ENCODE measurements around the gene DGCR8.

DGCR8 gene

DNA sequence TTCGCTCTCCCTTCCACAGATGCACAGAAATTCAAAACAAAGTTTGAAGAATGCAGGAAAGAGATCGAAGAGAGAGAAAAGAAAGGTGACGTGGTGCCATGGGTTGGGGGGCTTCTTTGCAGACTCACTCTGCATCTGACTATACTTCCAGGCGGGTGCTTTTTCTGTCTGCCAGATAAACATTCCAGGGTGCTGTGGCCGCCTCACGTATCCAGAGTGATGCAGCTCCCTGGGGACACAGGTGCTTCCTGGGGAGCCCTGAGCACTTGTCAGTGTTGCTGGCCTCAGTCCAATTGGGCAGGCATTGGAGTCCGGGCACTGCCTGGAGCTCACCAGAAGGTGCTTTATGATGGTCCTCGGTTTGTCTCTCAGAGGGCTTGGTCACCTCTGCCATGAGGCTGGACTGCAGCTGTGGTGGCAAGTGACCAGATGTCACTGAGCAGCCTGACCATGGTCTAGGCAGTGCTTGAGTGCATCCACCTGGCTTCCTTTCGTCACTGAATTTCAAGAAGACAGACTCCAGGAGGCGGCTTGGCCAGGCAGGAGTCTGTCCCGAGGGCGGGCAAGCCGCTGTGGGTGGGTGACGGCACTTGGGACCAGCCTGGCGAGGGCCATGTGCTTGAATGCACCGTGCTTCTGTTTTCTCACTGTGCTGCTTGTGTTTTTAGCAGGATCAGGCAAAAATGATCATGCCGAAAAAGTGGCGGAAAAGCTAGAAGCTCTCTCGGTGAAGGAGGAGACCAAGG is 46.4 kb downstream of the DGCR8 start:
- no peak for DNase-seq

DNA sequence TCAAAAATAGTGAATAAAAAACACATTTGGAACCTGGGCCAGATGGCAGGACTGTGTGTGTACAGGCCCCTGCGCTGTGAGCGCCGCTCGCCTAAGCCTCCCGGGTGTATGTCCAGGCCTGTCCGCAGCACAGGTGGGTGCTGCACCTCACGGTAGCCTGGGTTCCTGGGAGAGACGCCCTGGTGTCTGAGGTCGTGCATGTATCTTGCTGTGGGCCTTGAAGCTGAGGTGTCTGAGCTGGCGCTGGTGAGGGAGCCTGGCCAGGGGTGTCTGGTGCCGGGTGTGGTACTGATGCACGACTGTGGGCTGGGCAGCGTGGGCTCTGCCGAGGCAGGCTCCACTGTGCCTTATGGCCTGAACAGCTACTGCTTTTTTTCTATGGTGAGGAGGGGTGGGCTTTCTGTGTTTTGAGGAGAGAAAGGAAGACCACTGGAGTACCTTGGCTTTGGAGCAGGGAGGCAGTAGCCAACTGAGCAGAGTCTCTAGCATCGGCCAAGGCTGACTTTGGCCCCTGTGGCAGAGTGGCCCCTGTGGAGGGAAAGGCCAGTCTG is 47.4 kb downstream of the DGCR8 start:
- DNase-seq: no peak

DNA sequence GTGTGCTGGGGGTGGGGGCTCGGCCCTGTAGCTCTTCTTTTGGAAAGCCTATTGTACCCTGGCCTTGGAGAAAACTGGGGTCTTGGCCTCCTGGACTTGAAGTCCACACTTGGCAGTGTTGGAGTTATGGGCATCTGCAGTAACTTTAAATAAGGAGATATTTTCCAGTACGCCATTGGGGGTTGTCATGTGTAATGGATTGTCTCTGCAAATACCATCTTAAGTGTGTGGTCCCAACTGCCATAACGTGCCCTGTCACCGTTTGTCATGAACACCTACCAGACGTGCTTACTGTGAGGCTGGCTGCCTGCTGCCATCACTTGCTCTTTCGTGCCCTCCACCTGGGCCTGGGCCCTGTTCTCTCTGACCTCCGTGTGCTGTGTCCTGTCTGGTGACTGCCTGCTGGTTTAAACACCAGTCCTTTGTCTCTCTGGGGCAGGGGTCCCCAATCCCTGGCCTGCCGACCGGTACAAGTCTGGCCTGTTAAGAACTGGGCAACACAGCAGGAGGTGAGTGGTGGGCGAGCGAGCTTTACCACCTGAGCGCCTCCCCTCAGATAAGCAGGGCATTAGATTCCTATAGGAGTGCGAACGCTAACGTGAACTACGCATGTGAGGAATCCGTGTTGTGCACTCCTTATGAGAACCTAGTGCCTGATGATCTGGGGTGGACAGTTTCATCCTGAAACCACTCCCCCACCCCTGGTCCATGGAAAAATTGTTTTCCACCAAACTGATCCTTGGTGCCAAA is 48.0 kb downstream of the DGCR8 start:
- no peak for DNase-seq

- no peak for DNase-seq
These were observed 48.5 kb downstream of the DGCR8 start for GRCh38 chr22:20128619-20128901.

DNA sequence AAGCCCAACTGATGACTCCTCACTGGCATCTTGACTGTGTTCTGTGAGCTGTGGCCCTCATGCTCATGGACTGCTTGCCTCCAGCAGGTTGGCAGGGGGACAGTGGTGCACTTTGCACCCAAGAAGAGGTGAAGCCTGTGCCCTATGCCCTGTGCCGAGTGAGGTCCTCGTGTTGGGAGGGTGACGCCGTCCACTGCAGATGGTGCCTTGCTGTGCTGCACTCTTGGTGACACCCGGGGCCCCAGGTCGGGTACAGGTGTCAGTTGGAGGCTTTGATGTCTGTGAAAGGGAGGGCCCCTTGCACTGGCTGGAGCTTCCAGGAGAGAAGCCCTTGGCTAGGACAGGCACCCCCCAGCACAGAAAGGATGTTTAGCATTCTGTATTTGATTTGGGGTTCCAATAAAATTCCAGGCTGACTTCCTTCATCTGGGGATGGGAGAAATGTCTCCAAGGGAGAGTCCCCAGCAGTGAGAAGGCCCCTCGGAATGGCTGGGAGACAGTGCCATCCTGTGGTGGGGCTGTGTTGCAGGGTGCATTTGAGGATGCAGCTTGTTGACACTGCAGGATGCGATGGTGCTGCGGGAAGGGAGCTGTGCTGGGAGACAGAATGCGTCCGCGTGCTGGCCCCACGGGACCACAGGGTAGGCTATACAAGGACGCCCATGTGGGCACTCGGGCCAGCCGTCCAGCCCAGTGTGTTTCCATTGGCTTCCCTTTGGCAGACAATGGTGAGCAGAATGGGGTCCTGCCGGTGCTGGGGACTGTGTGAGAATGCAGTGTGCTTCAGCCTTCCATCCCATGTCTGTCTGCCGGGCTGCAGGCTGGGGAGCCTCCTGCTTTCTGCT is 49.1 kb downstream of the DGCR8 start:
- peak; percentile 26 to 69 for DNase-seq

DNA sequence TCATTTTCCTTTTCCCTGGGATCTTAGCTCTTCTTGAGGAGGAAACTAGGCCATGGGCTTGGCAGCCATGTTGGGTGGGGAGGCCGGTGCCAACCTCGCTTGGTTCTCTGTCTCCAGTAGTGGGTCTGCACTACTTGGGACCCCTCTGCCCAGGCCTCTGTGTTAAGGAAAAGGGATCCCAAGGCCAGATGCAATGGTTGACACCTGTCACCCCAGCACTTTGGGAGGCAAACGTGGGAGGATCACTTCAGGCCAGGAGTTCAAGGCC is 49.6 kb downstream of the DGCR8 start:
- DNase-seq: no peak

- DNase-seq: peak in 1 of 2 donors; percentile 35
These were observed 50.3 kb downstream of the DGCR8 start for GRCh38 chr22:20130319-20130718.

DNA sequence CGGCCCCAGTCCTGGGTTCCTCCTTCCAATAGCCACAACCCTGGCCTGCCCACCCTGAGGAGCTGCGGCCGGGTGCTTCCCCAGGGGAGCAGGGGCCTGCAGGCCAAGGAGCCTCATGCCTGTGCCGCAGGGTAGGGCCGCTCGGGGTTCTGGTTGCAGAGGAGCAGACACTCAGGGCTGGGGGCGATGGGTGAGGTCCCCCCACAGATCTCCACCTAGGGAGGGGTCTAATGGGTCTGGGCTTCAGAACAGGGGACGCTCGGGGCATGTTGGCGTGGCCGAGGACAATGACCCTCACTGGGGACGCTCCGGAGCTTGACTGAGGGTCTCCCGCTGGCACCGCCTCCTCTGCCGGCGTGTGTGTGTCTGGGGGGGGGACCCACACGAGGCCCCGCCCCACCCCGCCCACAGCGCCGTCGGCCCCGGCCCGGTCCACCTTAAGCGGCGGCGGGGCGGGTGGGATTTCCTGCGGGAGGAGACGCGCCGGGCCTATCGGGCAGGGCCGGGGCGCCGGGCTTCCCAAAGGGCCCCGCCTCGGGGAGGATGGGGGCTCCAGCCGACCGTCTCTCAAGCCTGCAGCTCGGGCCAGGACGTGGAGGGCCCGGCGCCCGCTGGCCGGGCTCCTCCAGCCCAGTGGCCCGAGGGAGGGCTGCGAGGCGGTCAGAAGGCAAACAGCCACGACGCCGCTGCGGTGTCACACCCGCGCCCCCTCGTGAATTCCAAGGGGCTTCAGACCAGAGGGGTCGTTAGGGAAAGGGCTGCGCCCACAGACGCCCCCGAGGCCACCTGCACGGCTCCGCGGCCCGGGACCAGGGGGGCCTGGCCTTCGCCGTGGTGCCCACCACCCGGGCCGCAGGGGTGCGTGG is 50.9 kb downstream of the DGCR8 start:
- DNase-seq: peak; percentile 81 to 84

- DNase-seq: peak in 1 of 2 donors; percentile 54
These were observed 51.5 kb downstream of the DGCR8 start, which contains the start of gene ZDHHC8 for GRCh38 chr22:20131597-20131858. Gene ZDHHC8, plus strand, starts transcription at chr22:20131804. Its CDS starts 144 bp downstream, at chr22:20131948.

DNA sequence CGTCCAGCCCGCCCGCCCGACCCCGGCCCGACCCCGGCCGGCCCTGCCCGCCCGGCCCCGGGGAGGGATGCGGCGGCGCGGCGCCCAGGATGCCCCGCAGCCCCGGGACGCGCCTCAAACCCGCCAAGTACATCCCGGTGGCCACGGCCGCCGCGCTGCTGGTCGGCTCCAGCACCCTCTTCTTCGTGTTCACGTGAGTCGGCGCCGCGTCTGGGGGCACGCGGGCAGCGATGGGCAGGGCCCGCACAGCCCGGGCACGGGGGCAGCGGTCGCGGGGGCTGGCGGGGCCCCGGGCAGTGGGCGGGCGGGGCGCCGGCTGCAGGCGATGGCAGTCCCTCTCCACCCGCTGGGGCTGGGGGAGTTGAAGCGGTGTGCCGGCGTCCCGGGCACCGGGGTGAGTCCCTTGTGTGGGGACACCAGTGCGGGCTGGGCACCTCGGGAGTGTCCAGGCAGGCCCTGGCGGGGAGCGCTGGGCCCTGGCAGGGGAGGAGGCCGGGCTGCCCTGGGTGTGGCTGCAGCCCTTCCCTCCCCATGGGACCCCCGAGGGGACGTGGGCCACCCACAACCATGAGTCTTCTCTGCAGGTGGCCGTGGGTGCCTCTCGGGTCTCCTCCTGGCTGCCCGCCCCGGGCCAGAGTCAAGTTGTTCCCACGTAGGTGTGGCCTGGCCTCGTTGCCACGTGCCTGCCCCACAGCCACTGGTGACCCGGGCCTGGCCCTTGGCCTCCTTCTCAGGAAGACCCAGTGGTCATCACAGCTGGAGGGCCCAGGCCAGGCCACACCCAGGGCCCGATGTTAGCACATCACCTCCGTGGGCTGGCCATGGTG is 52.0 kb downstream of the DGCR8 start:
- peak in 1 of 2 donors; percentile 29 for DNase-seq

DNA sequence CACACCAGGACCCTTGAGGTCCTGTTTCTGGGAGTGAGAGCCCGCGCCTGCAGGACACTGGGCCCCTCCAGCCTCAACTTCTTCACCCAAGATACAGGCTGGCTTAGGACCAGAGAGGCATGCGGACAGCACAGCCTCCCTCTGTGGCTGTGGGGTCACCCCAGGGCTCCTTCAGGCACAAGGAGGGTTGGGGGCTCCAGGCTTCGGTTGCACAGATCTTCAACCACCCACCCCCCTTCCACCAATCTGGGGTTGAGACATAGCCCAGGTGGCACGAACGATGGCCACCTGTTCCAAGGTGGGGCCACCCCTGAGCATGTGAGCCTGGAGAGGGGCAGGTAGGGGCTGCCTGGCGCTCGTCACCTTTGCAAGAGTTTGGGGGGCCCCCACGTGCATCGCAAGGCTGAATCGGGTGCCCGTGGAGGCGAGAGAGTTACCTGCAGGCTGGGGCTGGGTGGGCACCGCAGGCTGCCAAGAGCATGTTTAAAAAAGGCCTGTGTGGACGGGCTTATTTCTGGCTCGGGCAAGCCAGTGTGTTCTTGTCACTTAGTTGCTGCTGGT is 52.7 kb downstream of the DGCR8 start:
- DNase-seq: no peak

DNA sequence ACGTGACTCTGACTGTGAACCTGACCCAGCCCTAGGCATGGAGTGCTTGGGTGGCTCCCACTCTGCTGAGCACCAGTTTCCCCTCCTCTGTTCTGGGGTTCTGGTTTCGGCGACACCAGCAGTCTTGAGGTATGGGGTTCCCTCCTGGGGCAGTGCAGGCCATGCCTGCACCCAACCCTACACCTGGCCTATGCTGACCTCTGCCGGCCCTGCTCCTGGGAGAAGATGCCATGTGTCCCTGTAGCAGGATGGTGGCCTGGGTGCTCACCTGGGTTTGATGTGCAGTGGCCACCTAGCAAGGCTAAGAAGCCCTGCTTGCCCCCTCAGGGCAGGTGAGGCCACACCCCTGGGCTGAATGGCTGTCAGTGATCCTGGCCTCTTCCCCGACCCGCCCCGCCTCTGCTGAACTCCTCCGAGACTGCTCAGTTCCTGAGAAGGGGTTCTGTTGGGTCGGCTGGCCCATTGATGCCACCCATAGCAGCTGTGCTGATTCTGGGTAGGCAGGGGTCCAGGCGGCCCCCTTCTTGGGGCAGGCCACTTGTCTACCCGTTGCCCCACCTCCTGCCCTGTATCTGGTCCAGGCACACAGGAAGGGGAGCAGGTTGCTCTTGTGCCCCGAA is 54.0 kb downstream of the DGCR8 start:
- no peak for DNase-seq

DNA sequence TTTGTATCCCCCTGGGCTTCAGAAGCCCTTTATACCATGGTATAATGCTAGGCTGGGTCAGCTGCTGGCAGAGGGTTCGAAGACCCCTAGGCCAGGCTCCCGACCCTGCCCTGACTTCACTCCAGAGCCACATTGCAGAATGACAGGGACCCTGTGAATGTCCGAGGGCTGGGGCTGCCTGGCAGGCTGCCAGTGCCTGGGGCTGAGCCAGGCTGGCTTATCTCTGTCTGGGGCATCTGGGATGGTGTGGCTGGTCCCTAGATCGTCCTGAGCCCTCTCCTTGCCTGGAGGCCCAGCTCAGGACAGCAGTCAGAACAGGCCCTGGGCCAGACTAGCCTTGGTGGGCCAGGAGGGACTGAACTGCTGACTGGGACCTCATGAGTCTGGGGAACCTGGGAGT is 55.2 kb downstream of the DGCR8 start:
- DNase-seq: no peak

DNA sequence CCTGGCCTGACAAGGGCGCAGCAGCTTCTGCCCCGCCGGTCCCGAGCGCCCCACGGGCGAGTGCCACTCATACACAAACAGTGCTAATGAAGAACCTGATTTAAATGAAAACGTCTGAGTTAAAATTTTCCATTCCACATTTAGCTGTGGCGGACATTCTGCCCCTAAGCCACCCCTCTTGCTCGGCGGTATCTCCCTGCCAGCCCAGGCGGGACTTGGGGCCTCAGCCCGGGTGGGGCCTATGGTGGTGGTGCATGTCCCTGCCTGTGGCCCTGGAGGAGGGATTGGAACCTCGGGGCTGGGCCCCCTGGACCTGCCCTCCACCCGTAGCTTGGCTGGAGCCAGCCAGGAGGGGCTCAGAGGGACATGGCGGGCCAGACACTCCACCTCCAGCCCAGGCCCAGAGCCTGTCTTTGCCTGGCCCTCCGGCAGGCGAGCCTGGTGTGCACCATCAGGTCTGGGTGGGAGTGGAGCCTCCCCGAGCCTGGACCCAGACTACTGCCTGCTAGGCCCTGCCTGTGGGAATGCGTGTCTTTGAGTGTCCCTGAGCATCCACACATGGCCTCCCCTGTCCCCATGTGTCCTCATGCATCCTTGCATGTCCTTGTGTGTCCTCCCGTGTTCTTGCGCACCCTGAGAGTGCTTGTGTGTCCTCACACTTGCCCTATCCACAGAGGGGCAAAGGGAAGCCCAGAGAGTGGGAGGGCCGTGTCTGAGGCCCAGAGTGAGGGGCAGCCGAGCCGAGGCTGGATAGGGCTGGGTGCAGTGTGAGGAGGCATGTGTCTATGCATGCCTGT is 56.0 kb downstream of the DGCR8 start:
- no peak for DNase-seq

- no peak for DNase-seq
These were observed 56.5 kb downstream of the DGCR8 start for GRCh38 chr22:20136603-20136873.

GRCh38 chr22:20137113-20137512 is 57.1 kb downstream of the DGCR8 start:
- DNase-seq: no peak

- DNase-seq: no peak
These were observed 57.8 kb downstream of the DGCR8 start for GRCh38 chr22:20137671-20138416.

DNA sequence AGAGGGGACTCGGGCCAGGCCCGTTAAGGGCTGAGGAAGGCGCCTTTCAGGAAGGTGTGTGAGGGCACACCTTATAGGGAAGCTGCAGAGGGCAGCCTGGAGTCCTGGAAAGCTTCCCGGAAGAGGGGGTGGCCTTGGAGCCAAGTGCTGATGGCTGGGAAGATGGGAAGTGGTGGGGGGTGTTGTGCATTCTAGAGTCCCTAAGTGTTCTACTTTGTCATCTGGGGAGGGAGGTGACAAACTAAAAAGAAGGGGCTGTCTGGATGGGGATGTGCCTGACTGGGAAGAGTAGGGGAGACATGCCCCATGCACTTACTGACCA is 58.3 kb downstream of the DGCR8 start:
- no peak for DNase-seq

- no peak for DNase-seq
These were observed 58.8 kb downstream of the DGCR8 start for GRCh38 chr22:20138868-20139267.
